GM12874 (cell line): Measurements from ENCODE around the gene OR8S1.

Experiments
- CTCF ChIP-seq: IDR thresholded peaks from 2 replicates; pipeline ENCODE4 v1.5.1; 2011; ENCODE audit warnings: low read depth, mild to moderate bottlenecking, control low read depth, low read length, moderate library complexity; ENCODE audit not compliant: insufficient read depth

Gene OR8S1

GRCh38 chr12:48545833-48546469 is 20.5 kb downstream of the OR8S1 start:
- no peak for TF ChIP-seq CTCF

DNA sequence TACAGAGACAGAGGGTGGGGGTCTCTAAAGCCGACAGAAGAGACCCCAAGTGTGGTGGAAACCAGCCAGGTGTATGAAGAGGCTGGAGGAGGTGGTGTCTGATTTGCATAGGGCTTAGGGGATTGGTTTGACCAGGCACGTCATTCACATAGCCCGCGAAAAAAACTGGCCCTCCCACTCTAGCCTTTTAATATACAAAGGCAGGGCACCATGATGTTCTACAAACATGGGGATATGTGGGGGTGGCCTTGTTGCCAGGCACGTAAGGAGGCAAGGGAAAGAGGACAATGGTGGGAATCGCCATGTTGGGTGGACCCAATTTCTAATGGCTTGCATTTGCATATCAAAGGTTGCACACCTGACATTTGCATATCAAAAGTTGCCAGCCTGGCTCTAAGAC is 31.2 kb downstream of the OR8S1 start:
- TF ChIP-seq CTCF = no peak

DNA sequence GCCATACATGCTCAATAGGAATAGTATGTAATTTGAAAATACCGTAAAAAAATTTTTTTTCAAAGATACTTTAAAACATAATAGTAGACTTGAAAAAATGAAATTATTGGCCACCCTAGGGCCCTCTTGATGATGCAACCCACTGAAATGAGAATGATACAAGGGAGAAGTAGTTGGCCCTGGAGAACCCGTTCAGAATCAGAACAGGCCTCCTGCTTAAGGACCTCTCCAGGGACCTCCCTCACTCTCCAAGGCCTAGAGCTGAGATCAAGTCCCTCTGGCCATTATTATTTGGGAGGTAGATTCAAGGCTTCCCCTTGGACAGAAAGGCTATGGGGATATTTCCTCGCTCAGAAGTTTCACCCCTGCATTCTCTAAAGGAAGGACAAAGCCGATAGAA is 32.5 kb downstream of the OR8S1 start:
- TF ChIP-seq CTCF = no peak

DNA sequence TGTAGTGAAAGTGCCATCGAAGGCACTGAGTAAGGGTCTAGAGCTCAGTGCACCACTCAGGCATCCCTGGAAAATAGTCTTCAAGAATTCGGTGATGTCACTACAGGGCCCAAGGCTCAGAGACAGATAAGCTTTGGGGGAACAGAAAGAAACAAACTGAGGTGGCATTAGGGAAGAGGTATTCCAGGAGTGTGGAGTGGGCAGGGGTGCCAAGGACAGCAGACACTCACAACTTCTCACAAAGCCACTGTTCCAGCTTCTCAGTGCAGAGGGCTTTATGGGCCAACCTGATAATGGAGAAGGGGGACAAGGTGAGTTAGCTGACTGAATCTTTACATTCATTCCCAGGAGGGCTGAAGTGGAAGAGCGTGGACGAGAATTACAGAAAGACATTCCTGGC is 42.3 kb downstream of the OR8S1 start:
- no peak for TF ChIP-seq CTCF

DNA sequence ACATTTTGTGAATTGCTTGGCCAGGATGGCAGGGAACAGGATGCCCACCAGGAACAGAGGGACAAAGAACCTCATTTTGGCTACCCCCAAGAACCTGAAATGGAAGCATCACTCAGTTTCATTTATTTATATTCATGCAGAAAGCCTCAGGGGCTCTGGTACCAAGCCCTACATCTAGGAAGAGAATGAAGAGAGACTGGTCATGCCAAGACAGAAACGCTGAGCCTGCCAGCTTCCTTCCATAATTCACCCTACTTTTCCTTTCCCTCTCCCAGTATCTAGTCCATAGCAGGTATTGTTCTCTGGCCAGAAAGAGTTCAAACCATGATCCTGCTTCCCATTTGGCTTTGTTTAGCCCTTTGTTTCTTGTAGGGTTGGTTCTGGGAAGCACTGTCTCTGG is 44.5 kb downstream of the OR8S1 start, which contains the start of gene LALBA:
Gene LALBA (minus strand): TSS at position 101 of the 400 bp plus-strand sequence. CDS start 26 bp downstream, at position 75.
- no peak for TF ChIP-seq CTCF

DNA sequence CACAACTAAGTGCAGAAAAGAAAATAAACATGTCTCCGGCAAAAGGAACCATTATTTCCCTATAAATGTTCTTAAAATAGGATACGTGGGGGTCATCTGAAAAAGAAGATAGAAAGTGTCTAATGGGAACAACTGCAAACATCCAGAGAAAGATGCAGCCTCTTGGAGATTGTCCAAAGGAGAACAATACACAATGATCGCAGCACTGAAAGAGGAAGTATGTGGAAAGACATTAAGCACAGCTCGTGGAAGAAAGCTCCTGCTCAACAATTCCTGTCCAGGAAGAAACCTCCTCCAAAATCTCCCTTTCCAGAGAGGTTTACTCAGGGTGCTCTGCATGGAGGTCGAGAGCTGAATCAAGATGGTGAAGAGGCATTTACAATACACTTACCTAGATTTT is 46.9 kb downstream of the OR8S1 start:
- TF ChIP-seq CTCF = no peak
